ENCODE results near the gene NDUFB7.
"Not testable (repeated sequence)": the region's sequence is repeated elsewhere in the genome, so short reads cannot be mapped to it uniquely, and the experiment has no call there.

Gene NDUFB7

DNA sequence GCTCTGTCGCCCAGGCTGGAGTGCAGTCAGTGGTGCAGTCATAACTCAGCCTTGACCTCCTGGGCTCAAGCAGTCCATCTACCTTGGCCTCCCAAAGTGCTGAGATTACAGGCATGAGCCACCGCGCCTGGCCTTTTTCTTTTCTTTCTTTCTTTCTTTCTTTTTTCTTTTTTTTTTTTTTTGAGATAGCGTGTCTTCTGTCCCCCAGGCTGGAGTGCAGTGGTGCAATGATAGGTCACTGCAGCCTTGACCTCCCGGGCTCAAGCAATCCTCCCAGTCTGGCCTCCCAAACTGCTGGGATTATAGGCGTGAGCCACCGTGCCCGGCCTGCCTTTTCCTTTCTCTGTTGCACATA is 19.9 kb downstream of the NDUFB7 start:
- not testable (repeated sequence) for DNase-seq

DNA sequence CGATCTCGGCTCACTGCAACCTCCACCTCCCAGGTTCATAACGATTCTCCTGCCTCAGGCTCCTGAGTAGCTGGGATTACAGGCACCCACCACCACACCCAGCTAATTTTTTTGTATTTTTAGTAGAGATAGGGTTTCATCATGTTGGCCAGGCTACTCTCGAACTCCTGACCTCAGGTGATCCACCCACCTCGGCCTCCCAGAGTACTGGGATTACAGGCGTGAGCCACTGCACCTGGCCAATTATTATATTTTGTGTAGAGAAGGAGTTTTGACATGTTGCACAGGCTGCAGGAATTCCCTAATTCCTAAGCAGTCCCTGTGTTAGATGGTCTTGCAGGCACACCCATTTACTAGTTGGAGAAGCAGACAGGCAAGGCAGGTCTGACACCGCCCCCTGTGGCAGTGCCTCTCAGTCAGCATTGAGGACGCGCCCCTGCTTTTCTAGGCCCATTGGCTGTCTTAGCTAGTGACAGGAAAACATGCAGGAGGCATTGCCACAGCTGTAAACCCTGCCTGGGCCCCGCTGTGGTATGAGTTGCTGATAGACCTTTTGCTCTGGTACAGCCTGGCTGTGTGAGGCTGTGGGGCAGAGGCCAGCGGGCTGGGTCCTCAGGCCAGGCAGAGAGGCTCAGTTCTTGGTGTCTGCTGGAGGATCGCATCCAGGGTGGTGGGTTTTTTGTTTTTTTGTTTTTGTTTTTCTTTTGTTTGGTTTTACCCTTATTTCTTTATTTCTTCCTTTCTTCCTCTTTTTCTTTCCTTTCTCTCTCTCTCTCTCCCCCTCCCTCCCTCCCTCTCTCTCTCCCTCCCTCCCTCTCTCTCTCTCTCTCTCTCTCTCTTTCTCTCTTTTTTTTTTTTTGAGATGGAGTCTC is 20.5 kb downstream of the NDUFB7 start:
- DNase-seq, result not testable (repeated sequence)

DNA sequence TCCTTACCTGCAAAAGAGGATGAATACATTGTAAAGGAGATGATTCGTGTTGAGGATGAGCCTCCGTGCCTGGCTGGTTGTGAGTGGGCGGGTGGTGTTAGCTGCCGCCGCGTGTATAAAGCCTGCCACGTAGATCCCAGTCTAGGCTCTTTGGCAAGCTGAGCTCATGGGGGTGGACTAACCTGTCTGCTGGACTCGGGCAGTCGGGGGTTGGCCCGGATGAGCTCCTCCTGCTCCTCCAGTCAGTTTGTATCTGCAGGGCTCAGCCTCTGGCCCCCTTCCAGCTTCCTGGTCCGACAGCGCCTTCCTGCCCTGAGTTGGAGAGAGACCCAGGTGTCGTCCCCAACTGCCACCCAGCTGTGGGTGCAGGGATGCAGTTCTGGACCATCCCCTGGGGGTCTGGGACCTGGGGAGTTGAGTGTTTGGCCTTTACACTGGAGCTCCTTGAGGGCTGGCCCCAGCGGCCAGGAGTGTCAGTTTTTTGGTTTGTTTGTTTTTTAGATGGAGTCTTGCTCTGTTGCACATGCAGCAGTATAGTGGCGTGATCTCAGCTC is 21.6 kb downstream of the NDUFB7 start:
- no peak for DNase-seq

DNA sequence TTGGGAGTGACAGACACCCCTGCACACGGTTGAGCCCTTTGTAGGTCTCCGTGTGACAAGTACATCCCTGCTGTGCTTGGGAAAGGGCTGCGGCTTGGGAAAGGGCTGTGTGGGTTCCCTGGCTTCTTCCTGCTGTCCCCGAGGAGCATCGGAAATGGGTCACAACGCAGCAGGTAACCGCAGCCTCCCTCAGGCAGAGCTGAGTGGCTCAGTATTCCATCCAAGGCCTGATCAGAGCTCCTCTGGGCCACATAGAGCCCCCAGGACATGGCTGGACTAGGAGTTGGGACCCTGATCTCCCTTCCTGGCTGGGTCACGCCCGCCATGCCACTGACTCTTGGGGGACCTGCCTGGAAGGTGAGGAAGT is 26.2 kb downstream of the NDUFB7 start:
- no peak for DNase-seq

DNA sequence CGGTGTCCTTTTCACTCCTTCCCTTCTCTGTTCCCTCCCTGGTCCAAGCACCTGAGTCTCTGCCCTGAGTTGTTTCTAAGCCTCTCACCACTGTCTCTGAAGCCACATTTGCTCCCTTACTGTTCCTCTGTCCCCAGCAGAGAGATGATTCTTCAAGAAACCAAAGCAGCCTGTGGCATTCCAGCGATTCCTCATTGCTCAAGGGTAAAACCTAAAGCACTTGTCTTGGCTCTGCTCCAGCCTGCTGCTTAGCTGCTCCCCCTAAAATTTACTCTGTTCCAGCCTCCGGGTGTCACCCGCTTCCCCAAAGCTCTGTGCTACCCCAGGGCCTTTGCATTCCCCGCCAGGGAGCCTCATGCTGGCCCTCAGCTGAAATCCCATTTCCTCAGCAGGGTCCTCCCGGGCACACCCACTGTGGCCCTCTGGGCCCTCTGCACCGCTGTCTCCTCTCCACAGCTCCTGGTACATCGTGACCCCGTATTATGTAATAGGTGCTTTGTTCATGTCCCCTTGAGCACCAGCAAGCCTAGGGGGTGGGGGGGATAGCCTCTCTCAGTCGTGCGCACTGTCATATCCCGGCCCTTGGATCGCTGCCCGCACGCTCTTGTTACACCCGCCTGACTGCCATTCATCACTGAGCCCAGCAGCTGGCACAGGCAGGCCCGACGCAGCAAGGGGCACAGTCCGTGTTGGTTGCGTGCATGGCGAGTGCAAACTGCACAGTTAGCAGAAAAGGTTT is 26.7 kb downstream of the NDUFB7 start:
- DNase-seq, result peak; percentile 78

DNA sequence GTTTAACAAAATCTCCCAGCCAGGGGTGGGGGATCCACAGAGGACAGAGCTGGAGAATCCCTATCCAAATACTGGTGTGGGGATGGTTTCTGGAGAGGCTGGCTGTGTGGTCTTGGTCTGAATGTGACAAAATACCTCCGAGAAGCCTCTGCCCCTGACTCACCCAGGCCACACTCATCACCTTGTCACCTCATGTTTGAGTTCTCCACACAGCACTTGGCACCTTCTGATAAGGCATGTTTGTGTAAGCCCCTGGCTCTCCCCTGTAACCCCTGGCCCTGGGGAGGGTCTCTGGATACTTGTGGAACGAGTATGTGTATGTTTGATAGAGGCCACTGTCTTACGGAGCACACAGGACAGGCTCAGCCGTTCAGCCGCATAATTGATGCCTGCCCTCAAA is 27.8 kb downstream of the NDUFB7 start:
- no peak for DNase-seq

DNA sequence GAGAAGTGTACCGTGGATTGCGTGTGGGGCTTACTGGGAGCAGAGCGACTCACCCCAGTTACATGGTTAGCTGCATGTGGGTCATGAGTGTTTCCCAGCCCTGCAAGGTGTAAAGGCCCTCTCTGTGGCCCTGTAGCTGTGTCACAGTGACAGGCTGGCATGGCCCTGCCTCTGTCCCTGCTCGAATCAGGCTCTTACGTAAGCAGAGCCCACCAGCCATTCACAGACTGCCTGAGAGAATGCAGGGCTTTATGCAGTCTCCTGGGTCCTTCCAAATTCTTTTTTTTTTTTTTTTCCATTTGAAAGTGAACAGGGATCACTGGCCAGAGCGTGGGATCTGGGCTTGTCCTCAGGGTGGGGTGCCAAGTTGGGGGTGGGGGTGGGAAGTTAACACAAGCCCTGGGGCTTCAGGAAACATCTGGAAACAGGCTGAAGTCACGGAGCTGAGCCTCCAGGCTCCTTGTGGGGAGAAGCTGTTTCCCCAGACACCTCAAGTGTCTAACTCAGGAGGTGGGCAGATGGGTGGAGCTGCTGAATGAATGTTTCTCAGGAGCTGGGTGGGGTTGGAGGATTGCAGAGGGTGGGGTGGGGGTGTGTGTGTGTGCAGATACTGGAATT is 29.0 kb downstream of the NDUFB7 start:
- DNase-seq, result no peak

DNA sequence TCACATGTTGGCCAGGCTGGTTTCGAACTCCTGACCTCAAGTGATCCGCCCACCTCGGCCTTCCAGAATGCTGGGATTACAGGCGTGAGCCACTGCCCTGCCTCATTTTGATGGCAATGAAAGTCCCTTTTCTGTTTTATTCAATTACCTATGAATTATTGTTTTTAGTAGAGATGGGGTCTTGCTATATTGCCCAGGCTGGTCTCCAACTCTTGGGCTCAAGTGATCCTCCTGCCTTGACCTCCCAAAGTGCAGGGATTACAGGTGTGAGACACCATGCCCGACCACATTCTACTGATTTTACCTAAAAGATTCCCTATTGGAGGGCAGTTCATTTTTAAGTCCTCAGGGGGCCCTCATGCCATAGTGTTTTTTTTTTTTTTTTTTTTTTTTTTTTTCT is 29.9 kb downstream of the NDUFB7 start:
- not testable (repeated sequence) for DNase-seq

DNA sequence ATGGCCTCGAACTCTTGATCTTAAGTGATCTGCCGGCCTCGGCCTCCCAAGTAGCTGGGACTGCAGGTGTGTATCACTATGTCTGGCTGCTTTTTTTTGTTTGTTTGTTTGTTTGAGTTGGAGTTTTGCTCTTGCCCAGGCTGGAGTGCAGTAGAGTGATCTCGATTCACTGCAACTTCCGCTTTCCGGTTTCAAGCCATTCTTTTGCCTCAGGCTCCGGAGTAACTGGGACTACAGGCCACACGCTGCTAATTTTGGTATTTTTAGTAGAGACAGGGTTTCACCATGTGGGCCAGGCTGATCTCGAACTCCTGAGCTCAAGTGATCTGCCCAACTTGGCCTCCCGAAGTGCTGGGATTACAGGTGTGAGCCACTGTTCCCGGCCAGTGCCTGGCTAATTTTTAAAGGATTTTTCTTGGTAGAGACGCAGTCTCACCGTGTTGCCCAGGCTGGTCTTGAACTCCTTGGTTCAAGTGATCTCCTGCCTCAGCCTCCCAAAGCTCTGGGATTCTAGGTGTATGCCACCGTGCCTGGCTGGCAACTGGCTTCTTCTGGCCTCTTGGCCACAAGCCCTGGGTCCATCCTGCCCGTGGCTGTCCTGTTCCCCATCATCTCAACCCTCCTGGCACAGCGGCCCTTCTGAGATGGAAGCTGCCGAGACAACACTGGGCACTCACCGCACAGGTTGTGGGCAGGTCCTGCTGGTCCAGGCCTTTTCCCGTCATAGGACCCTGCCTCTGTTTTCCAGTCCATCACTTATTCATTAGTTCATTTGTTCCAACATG is 30.9 kb downstream of the NDUFB7 start:
- no peak for DNase-seq

DNA sequence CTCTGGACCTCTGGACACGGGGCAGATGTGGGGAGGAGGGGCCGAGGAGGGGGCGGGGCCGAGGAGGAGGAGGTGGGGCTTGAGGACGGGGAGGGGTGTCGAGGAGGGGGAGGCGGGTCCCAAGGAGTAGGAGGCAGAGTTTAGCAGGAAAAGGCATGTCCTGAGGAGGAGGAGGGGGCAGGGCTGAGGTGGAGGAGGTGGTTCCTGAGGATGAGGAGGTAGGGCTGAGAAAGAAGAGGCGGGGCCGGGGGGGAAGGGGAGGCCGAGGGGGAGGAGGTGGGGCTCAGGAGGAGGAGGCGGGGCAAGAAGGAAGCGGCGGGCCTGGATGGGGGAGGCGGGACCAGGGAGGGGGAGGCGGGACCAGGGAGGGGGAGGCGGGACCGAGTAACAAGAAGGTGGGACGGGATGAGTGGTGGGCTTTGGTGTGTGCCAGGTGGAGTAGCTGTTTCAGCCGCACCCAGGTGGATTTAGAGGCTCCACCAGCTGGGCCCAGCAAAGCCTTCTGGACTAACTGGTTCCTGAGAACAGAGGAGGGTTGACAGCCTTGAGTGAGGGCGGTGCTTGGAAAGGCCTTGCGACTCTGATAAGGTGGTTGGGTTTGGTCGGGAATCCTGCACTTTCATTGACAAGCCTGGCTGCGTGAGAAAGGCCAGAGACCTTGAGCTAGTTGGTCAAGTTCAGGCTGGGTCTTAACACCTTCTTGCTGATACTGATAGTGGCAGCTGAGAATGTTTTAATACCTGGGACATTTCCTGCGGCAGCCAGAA is 34.8 kb downstream of the NDUFB7 start:
- no peak for DNase-seq

DNA sequence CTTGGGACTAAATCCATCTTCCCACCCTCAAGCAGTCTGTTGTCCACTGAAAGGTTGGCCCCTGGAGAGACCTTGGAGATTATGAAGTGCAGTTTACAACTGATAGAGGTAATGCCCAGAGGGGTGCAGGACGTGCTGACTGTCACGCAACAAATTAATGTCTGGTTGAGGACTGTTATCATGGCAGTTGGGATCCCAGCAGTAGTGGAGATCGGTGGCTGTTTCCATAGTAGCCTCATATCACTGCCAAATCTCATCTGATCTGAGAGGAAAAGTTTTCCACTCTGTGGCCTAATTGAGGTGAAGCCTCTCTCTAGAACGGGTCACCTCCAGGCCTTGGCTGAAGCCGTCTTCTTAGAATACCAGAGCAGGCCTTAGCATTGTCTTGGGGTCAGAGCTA is 38.4 kb downstream of the NDUFB7 start:
- no peak for DNase-seq

DNA sequence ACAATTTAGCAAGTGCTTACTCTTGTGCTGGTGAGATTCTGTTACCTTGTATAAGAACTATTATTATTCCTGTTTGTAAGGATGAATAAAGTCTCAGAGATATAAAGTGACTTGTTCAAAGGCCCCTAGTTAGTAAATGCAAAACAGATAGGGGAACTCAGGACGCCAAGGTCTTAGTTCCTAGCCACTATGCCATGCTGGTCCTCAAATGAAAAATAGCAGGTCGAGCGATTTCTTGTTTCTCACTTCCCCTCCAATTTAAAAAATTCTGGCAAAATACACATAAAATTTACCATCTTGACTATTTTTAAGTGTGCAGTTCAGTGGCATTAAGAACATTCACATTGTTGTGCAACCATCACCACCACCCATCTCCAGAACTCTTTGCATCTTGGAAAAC is 41.4 kb downstream of the NDUFB7 start:
- no peak for DNase-seq

DNA sequence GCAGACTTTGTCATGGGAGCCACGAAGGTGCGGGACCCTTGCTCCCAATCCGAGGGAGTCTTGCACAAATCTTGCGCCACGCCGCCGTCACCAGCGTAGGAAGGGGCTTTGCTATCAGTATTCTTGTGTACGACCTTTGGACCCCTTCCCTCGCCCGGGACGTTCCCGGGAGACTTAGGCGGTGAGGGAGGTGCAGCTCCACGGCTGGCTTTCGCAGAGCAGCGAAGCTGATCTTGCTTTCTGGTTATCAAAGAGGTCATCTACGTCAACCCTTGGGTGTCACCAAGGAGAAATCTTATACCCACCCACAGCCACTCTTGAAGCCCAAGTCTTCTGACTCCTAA is 41.9 kb downstream of the NDUFB7 start:
- DNase-seq, result no peak

DNA sequence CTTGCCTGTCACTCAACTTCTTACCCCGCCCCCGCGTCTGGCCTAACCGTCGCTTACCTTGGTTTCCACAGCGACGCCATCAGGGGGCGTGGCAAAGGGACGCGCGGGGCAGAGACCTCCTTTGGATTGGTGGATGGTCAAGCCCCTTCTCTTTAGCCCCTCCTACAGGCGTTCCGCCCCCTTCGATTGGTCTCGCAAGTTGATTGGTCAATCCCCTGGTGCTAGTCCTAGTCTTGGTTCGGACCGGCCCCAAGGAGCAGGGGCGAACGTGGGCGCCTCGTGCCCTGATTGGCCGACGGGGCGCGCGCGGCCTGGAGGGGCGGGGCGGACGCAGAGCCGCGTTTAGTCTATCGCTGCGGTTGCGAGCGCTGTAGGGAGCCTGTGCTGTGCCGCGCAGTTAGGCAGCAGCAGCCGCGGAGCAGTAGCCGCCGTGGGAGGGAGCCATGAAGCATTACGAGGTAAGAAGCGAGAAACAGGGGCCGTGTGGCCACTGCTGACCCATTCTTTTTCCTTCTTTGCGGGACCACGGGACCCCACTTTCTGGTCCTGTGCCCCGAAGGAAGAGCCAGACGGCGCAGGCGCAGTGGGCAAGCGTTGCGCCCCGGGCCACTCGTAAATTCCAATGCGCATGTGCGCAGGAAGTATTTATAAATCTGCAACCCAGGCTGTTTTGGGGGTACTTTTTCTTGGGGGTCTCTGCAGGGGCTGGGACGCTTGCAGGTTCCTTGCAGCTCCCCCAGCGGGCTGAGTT is 42.4 kb downstream of the NDUFB7 start, which contains the start of gene TECR:
TECR (plus strand) TSS at position 341 of the 751 bp plus-strand sequence; CDS start at position 444, 103 bp downstream.
- DNase-seq, result peak; percentile 98

DNA sequence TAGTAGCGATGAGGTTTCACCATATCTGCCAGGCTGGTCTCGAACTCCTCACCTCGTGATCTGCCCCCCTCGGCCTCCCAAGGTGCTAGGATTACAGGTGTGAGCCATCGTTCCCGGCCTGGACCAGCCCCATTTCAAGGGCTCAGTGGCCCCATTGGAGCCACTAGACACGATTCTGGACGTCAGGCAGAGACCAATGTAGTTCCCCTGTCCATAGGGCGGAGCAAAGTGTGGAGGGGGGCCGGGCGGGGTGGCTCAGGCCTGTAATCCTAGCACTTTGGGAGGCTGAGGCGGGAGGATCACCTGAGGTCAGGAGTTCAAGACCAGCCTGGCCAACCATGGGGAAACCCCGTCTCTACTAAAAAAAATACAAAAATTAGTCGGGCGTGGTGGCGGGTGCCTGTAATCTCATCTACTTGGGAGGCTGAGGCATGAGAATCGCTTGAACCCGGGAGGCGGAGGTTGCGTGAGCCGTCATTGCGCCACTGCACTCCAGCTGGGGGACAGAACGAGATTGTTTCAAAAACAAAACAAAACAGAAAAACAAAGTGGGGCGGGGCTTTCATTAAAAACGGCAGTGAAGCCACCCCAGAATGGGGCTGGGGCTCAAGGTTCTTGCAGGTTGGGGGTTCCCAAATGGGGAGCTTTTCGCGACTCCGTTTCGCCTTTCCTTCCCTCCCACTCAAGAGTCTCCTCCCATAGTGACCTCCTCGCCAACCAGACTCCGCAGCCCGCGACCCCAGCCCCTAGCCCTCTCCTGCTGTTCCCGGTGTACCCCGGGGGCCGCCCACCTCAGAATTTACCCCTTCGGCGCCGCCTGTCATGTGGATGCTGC is 43.2 kb downstream of the NDUFB7 start:
- no peak for DNase-seq

DNA sequence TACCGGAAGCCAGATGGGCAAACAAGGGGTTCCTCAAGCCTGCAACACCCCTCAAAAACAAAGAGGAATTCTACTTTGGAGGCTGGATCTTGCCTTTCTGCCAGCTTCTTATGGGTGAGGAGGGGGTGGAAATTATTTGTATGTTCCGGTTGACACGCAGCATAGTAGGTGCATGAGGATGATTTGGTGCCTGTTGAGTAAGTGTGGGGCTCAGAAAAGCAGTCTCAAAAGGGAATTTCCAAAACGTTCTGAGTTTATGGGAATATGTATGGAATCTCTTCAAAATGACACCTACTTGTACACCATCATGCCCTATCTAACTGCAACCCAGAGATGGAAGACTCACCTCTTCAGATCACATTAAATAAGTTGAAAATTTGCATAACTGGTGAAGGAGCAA is 45.4 kb downstream of the NDUFB7 start:
- no peak for DNase-seq

DNA sequence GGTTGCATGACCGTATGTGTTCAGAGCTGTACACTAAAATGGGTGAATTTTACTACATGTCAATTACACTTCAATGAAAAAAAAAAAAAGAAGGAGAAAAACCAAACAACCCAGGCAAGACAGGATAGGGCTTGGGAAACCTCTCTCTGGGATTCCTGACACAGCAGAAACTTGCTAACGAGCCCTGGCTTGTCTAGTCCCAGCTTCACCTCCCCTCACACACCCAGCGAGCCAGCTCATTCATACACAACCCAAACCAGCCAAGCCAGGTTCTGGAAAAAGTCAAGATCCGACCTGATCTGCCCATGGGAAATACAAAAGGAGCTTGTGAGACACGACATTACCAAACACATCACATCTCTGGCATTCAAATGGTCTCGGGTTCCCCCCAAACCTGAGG is 46.1 kb downstream of the NDUFB7 start:
- DNase-seq, result no peak

DNA sequence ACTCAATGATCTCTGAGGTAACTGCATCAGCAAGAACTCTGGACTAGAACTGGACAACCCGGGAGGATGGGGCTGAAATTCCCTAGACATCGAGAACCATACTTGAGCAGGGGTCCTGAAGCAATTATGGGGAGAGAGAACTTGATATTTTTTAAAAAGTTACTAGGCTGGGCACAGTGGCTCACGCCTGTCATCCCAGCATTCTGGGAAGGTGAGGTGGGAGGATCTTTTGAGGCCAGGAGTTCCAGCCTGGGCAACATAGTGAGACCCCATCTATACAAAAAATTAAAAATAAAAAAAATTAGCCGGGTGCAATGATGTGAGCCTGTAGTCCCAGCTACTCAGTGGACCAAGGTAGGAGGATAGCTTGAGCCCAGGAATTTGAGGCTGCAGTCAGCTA is 51.3 kb downstream of the NDUFB7 start:
- no peak for DNase-seq

DNA sequence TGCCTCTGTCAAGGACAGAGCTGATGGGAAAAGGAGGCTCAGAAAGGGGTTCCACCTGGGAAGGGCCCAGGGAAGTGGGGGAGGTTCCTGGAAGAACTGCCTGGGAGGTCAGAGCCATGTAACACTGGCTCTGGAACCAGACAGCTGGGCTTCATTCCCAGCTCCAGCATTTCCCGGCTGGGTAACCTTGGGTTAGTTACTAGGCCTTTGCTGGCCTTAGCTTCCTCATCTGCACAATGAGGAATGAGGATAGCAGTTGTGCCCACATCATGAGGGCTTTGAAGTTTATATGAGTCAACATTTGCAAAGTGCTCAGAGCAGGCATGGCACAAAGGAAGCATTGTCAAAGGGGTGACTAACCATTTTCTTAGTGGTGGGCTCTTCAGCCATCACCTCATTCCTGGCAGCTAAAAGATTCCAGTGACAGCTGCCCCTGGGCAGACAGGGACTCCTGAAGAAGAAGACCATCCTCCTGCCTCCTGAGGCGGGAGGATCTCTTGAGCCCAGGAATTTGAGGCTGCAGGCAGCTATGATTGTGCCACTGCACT is 51.9 kb downstream of the NDUFB7 start:
- no peak for DNase-seq

DNA sequence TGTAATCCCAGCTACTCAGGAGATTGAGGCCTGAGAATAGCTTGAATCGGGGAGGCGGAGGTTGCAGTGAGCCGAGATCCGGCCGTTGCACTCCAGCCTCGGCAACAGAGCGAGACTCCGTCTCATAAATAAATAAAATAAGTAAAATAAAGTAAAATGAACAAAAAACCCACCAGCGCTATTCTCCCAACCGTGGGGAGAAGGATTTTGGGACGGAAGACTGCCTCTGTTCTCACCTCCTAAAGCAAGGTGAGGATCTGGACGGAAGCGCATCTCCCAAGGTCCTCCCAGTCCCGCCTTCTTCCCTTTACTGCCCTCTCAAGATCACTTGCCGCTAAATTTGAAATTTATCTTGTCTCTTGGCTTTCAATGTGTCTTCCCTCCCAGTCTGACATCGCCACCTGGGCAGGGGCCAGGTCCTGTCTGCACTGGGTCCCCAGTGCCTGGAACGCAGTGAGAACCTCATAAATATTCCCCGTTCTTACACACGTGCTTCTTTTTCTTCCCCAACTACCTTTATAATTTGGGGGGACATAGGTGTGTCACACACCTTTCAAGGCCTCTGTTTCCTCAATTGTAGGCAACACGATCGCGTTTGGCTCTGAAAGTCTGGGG is 52.5 kb downstream of the NDUFB7 start:
- no peak for DNase-seq
